ENCODE results near the gene TIMM21. TPM values are rescaled to one million over a fixed set of nuclear protein-coding genes. Genes with fewer than 3 reads are reported as not detected.

Gene TIMM21
- total RNA-seq, 3 donors from 2014 or later (not counting 1 experiment from before 2014, with no cell fraction given) = 13.1 to 17.3 (median 16.1) TPM

GRCh38 chr18:74116633-74117554, 31.4 kb upstream of the TIMM21 start:
- intact Hi-C loops (cut with micrococcal nuclease) = no loop called here
- H3K4me1 ChIP-seq (ENCODE audit: control insufficient read depth, insufficient read depth, low read length) = no peaks in the 10 kb centered on the region
- DNase-seq = peak in 1 of 2 donors; percentile 64
- peak; percentile 26 for TF ChIP-seq CTCF (IDR thresholded peaks at IDR 0.05)
- peaks cover 0 to 2% of the 10 kb centered on the region in 2 donors for H3K9me3 Mint-ChIP-seq
- no peak overlapping the region for H3K27ac Mint-ChIP-seq
- WGBS (ENCODE audit: insufficient coverage) = 66% methylated on average over 5 of the region's 9 CpGs
- no peaks in the 10 kb centered on the region for H3K9me3 ChIP-seq (ENCODE audit: control insufficient read depth, insufficient read depth, low read length)
- H3K4me1 Mint-ChIP-seq = no peaks in the 10 kb centered on the region
- no peaks in the 10 kb centered on the region for H3K36me3 Mint-ChIP-seq
- no peak overlapping the region for H3K4me3 Mint-ChIP-seq
- no peaks in the 10 kb centered on the region for H3K27me3 ChIP-seq (ENCODE audit: control insufficient read depth, insufficient read depth, low read length)
- H3K27ac ChIP-seq (ENCODE audit: low read length) = no peak overlapping the region
- no peaks in the 10 kb centered on the region for H3K36me3 ChIP-seq (ENCODE audit: control insufficient read depth, insufficient read depth, low read length)
- H3K27me3 Mint-ChIP-seq (ENCODE audit: low read depth in 2 of 2) = peaks cover 3 to 7% of the 10 kb centered on the region in 2 donors
- H3K4me3 ChIP-seq (ENCODE audit: low read length) = no peak overlapping the region
- ATAC-seq = no peak

GRCh38 chr18:74123200-74123599, 25.1 kb upstream of the TIMM21 start:
- H3K36me3 Mint-ChIP-seq = no peaks in the 10 kb centered on the region
- H3K27me3 ChIP-seq (ENCODE audit: control insufficient read depth, insufficient read depth, low read length) = no peaks in the 10 kb centered on the region
- no peaks in the 10 kb centered on the region for H3K4me1 Mint-ChIP-seq
- no peaks in the 10 kb centered on the region for H3K9me3 Mint-ChIP-seq
- no peak overlapping the region for H3K4me3 Mint-ChIP-seq
- H3K27ac Mint-ChIP-seq = no peak overlapping the region
- TF ChIP-seq CTCF (IDR thresholded peaks at IDR 0.05) = no peak
- no peak overlapping the region for H3K4me3 ChIP-seq (ENCODE audit: low read length)
- 90% methylated on average over 6 of the region's 6 CpGs for WGBS (ENCODE audit: insufficient coverage)
- no peaks in the 10 kb centered on the region for H3K9me3 ChIP-seq (ENCODE audit: control insufficient read depth, insufficient read depth, low read length)
- no peaks in the 10 kb centered on the region for H3K36me3 ChIP-seq (ENCODE audit: control insufficient read depth, insufficient read depth, low read length)
- intact Hi-C loops (cut with micrococcal nuclease) = no loop called here
- no peak overlapping the region for H3K27ac ChIP-seq (ENCODE audit: low read length)
- H3K27me3 Mint-ChIP-seq (ENCODE audit: low read depth in 2 of 2) = peaks cover 12 to 24% of the 10 kb centered on the region in 2 donors
- ATAC-seq = no peak
- no peak for DNase-seq
- H3K4me1 ChIP-seq (ENCODE audit: control insufficient read depth, insufficient read depth, low read length) = no peaks in the 10 kb centered on the region

- intact Hi-C loops (cut with micrococcal nuclease) = no loop called here
- Mint-ChIP-seq H3K27ac (no peak overlapping the region), H3K4me3 (no peak overlapping the region), H3K4me1 (no peaks in the 10 kb centered on the region), H3K36me3 (no peaks in the 10 kb centered on the region), H3K9me3 (no peaks in the 10 kb centered on the region), H3K27me3 (ENCODE audit: low read depth in 2 of 2) (peaks cover 9 to 27% of the 10 kb centered on the region in 2 donors)
- DNase-seq (no peak), ATAC-seq (no peak)
- no peak for TF ChIP-seq CTCF (IDR thresholded peaks at IDR 0.05)
- Histone ChIP-seq H3K4me3 (ENCODE audit: low read length) (no peak overlapping the region), H3K27ac (ENCODE audit: low read length) (no peak overlapping the region), H3K9me3 (ENCODE audit: control insufficient read depth, insufficient read depth, low read length) (no peaks in the 10 kb centered on the region), H3K4me1 (ENCODE audit: control insufficient read depth, insufficient read depth, low read length) (no peaks in the 10 kb centered on the region), H3K36me3 (ENCODE audit: control insufficient read depth, insufficient read depth, low read length) (no peaks in the 10 kb centered on the region), H3K27me3 (ENCODE audit: control insufficient read depth, insufficient read depth, low read length) (no peaks in the 10 kb centered on the region)
- WGBS (ENCODE audit: insufficient coverage) = 82% methylated on average over 1 of the region's 1 CpG
These were observed 23.7 kb upstream of the TIMM21 start for GRCh38 chr18:74124642-74125041.

Data from natural killer cell (primary cell).